ENCODE data around the gene LIPC.

Gene LIPC

DNA sequence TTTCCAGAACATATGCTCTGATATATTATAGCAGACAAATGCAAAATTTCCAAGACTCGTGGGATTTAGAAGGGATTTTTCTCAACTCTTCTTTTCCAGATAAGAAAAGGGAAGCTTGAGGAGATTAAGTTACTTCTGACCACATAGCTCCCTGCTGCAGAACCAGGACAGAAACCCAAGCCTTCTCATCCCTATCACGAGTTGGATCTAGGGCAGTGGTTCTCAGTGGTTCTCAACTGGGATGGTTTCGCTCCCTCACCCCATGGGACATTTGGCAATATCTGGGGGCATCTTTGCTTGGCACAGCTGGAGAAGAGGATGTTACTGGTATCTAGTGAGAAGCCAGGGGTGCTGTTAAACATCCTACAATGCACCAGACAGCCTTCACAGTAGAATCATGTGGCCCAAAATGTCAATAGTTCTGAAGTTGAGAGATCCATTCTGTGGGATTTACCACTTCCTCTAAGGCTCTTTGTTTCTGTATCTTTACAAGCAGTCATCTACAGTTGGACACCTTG lies 64.2 kb downstream of the LIPC start:
- DNase-seq (ENCODE audit: low spot score), result no peak

DNA sequence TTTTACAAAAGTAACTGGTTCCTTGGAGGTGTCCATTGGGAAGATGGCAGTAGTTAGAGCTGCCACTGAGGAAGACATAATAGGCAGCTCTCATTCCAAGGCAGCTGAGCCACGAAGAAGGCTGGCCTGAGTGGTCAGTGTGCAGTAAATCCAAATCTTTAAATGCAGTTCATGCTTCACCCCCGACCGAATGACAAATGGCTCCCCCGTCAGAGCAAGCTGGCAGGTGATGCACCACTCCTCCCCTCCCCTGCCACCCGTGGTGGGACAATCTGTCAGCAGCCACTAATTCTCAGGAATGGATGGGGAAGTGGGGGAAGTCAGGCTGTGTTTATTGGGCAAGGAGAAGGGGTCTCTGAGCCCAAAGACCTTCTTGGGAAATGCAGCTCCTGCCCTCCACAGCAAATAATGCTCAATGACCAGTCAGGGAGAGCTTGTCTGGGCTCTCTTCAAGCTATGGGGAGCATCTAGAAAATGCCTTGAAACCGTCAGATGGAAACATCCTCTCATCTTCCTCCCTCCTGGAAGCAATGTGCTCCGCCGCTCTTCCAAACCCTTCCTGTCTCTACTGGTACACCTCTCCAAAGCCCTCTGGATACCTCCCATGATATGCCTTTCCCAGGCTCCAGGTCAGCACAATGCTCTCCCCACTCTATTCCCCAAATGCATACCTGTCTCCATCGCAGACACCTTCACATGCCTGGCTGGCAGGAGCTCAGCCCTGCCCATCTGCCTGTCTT lies 65.4 kb downstream of the LIPC start:
- DNase-seq (ENCODE audit: low spot score), result no peak

DNA sequence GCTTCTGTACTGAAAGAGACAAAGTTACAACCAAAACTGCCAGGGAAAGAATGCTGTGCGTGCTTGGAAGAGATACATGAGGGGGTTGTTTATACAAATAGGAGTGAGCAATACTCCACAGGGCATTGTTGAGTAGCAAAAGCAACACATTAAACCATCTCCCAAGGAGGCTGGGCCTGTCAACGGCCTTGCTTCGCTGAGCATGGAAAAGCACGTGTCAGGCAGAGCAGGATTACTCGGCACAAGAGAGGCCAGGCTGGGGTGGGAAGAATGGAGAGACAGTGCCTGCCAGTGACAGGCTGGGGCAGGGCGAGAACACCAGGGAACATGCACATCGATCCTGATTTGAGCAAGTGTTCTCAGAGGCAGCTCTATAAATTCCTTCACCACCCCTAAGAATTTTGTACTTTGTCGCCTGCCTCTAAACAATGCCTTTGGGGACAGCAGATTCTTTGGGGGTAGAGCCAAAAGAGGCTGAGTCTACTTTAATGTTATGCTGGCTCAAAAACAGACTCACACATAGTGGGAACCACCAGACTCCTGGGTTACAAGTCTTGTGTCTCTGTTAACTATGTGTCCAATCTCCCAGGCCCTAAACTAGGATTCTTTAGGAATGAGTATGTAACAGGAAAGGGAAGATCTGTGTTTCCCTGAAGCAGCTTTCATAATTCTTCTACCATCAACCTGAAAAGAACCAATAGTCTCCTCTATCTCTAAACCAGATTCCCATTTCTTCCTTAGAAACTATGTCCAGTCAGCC lies 67.2 kb downstream of the LIPC start:
- no peak for DNase-seq (ENCODE audit: low spot score)

DNA sequence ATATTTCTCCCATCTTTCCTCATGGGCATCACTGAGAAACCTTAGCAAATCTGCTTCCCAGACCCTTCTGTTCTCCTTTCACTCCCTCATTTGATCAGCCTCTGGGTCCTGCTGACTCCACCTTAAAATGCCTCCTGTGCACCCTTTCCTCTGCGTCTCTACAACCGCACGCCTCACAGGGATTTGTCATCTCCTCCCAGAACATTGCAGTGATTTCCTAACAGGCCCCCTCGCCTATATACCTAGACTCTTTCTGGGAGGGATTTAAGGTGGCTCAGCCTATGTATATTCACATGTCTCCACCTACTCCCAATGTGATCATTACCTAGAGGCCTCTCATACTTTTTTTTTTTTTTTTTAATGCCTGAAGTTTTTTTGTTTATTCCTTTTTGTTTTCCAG lies 69.2 kb downstream of the LIPC start:
- DNase-seq (ENCODE audit: low spot score), result no peak

DNA sequence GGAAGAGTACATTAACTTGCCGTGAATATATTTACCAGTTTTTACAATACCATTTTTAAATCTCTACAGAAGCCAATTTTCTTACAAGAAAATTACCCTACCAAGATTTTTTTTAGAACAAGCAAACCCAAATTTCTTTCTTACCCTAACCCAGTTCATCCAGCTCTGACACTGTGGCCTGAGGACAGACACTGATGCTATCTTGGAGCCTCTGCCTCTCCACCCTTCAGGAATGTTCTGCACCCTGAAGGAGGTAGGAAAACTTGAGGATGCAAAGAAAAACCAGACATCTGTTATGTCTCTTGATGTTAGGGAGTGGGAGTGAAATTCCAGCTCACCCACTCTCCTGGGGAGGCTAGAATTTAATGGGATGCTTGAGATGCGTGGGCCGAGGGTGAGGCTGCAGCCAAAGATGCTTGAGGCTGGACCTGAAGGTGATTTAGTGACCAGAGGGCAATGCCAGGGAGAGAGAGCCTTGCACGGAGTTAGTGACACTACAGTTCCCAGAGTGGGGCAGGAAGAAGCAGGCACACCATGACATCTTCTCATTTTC lies 69.9 kb downstream of the LIPC start:
- no peak for DNase-seq (ENCODE audit: low spot score)

DNA sequence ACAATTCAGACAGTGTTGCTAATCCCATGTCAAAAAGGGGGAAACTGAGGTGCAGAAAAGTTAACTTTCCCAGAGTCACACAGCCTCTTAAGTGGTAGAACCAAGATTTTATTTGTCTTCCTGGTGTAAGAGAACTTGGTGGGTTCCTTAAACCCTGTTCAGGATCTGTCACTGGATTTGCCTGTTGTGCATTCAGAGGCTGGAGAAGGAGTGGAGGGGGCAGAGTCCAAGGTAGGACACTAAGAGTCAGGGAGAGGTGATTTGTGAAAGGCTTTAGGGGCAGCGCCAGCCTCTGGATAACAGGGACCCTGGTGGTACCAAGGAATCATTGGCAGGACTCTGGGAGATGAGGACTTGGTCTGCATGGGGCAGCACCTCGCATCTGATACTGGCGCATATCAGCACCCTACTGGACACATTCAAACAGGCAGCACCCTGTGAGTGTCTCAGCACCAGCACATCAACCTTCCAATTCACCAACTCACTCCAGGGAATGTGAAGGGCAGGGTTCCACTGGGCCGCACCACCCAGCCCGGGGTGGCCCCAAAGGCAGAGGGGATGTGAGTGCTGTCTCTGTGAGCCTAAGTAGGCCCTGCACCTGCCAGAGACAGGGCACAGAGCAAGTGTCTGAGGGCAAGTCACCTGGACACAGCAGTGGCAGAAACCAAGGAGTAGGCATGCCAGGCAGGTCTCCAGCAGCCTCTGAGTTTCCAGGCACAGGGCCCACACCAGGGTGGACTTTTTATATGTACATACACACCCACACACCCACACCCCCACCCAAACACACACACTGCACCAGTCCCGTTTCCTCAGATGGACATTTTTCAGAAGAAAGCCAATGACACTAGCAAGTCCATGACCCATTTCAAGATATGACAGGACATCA lies 71.6 kb downstream of the LIPC start:
- no peak for DNase-seq (ENCODE audit: low spot score)

DNA sequence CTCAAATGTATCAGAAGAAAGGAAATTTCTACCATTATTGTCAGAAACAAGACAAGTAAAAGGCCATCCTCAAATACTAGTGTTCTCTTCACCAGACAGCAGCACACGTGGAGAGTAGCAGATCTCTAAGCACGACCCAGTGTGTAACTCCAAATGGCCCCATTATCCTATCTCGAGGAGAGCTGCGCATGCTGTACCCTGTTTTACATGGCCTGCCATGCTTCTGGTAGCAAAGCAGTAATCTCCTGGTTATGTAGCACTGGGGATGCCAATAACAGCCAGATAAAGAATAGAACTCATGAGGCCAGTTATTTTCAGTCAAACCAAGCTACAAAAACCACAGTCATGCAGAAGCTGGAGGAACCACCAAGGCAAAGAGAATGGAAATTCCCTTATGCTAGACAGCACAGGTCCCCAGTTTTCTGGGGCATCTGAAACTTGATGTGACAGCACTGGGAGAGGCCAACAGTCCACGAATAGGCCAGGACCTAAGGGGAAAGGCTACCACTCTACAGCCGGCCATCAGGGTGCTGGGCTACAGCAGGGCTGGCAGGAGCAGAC lies 73.0 kb downstream of the LIPC start:
- no peak for DNase-seq (ENCODE audit: low spot score)

DNA sequence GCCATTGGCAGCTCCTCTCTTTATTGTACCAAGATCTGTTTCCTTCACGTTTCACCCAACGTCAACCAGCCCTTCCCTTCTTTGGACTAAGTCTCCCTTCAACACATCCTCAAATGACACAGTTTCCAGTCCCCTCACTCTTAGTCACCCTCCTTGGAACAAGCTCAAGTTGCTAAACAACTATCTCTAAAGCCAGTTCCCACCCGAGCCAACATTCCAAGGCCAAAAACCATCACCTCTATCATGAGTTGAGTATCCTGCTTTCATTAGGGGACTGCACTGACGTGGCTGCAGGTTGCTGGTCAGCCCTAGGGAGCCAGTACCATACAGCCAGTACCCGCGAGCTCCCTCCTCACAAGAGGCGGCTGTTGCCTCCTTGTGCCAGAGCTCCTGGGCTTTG lies 73.8 kb downstream of the LIPC start:
- no peak for DNase-seq (ENCODE audit: low spot score)

DNA sequence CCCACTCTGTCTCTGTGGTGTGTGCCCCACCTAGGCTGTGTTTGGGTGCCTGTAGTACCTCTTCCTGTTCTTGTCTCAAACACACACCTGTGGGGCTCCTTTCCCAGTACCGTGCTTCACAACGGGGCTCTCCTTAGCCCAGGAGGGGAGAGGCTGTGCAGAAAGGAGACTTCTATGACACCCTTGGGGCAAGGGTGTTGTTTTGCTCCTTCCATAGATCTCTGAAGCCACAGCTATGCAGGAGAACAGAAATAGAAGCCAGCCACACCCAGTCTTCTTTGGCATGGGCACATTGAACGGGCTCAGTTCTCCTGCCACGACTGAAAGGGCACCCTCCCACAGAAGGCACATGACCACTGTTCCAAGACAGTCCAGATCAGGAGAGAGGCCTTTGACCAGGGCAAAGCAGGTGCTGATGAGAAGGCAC lies 74.3 kb downstream of the LIPC start:
- DNase-seq (ENCODE audit: low spot score), result no peak

DNA sequence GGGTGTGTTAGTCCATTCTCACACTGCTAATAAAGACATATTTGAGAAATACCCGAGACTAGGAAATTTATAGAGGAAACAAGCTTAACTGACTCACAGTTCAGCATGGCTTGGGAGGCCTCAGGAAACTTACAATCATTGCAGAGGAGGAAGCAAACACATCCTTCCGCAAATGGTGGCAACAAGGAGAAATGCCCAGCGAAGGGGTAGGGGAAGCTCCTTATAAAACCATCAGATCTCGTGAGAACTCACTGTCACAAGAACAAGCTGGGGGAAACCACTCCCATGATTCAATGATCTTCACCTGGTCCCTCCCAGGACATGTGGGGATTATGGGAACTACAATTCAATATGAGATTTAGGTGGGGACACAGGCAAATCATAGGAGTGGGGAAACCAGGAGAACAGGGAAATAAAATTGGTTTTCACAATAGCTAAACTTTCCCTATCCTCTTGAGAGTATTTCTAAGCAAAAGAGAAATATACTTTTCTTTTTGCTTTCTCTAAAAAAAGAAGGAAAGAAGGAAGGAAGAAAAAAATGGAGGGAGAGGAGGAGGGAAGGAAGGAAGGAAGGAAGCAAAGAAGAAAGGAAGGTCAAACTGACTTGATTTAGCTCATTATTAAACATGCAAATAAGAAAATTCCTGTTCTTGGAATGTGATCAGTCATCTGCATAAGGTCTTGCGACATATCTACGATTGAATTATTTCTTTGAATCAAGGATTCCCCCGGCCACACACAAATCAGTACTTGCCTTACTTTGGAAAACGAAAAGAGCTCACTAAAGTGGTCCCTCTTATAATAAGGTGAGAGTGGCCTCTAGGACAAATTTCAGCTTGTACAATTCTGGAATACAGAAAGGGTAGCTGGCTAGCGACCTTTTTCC lies 75.2 kb downstream of the LIPC start:
- DNase-seq (ENCODE audit: low spot score), result no peak

DNA sequence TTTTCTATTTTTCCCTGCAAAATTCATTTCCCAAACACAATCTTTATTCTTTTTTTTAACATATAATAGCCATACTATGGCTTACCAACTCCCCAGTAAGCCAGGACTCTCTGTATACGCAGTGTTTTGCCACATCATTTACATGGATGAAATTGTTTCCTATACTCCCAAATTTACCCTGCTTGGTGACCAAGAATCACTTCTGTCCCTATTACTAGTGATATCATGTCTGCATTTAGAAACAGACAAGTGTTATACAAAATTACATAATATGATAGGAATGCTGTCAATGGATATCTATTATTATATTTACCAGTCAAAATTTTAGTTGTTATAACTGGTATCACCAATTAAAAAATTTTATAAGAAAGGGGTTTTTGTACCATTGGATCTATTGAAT lies 77.8 kb downstream of the LIPC start:
- no peak for DNase-seq (ENCODE audit: low spot score)

DNA sequence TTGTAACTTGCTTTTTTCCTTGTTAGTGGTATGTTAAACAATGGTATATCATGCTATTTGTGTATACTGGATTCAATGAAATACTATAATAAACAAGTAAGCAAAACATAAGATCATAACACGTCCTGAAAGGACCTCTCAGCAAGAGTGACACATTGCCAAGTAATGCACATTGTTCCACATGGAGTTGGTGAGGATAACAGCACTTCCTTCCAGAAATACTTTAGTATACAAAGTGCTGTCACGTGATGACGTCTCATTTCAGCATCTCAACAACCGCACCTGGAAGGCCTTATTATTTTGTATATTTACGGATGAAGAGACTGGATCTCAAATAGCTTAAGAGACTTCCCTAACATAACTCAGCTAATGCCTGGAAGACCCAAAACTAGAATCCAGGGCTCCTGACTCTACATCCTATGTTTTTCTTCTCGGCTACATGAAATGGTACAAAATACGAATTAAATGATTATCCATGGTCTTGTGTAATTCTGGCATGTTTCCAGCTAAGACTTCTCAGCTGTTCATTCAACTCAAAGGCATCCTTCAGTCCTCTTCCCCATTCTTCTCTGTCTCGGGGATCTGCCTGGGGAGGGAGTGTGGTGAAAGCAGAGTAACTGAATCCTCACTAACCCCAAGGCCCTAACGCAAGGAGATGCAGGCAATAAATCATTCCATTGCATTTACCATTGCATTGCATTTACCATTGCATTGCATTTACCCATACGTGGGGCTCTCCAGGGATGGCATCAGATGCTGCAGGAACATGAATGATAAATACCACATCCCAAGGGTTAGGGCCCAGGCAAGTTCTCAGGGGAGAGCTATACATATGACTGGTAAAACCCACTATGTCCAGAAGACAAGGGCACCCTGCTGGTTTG lies 79.2 kb downstream of the LIPC start:
- no peak for DNase-seq (ENCODE audit: low spot score)

DNA sequence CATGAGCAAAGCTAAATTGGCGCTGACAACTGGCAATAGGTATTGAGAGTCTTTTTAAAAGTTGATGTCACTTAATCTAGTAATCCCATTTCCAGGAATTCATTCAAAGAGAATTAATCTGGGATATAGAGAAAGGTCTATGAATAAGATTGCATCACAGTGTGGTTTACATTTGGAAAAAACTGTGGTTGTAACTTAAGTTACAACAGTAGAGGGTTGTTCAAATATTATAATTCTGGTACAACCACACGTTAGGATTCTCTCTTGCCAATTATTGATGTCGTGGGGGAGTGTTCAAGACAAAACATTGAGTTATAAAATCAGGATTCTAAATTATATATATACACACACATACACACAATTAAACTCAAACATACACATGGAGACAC lies 79.8 kb downstream of the LIPC start:
- DNase-seq (ENCODE audit: low spot score), result no peak

DNA sequence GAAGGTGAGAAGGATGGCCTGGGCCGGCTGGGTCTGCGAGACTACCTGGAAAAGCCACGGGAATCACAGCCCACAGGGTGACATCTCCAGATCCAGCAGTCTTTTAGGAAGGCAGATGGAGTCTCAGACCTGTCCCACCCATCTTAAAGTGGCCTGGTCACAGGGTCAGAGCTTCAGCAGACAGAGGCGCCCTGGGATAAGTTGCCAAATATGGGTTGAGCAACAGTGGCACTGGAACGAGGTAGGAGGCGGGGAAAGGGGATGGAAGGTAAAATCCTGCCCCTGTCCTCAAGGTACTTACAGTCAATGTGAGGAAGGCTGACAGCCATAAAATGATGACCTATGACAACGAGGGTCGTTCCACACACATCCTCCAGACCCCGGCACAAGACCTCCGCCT lies 80.7 kb downstream of the LIPC start:
- no peak for DNase-seq (ENCODE audit: low spot score)

DNA sequence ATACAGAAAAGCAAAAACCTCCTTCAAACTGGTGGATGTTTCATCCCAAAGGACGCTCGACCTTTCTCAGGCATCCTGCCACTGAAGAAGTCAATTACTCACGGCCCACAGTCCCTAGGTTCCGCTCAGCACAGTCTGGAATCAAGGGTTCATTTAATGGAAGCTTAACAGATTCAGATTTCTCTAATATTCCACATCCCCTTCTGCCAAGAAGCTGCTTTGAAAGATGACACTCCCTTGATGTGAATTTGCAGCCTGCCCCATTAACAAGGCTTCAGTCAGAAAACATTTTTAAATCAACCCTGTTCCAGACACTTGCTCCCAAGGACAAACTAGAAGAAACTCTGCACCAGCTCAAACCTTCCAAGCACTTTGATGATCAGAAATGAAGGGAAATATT lies 81.2 kb downstream of the LIPC start:
- DNase-seq (ENCODE audit: low spot score), result no peak

DNA sequence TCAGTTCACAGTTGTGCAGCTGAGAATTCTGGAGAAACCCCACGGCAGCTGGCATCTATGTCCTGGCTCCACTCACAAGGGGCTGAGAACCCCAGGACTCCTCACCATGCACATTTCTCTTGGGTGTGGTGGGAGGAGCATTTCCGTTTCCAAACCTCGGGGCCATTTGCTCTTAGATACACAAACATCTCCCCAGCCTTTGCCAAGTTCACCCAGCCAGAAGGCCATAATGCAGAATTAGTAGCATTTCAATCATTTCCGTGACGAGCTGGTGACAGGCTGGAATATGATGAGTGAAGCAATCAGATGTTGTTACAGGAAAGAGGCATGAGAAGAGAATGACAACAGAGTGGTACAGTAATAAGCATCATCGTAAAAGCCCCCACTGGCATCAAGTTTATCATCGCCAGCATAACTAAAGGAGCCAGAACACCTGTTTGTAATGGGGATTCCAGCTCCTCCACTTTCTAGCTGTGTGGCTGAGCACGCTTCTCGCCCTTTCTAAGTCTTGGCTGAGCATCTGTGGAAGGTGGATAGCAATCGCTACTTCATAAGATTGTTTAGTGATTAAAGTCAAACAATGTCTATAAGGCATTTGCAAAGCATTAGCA lies 82.0 kb downstream of the LIPC start:
- DNase-seq (ENCODE audit: low spot score), result no peak

DNA sequence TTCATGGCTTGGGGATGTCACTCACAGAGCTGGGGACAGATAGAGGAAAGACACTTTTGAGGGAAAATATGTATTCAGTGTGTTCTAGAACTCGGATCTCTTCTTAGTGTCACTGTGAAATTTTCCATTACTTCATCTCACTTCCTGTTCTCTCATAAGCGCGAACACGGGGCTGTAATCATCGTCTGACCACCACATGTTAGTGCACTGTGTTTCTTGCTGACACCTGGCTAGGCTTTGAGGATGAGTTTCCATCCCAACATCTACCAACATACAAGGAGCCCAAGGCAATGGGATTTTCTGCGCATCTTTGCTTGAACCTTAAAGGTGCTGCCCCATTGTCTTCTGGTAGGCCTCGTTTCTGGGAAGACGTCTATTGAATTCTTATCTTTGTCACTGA lies 84.0 kb downstream of the LIPC start:
- no peak for DNase-seq (ENCODE audit: low spot score)

DNA sequence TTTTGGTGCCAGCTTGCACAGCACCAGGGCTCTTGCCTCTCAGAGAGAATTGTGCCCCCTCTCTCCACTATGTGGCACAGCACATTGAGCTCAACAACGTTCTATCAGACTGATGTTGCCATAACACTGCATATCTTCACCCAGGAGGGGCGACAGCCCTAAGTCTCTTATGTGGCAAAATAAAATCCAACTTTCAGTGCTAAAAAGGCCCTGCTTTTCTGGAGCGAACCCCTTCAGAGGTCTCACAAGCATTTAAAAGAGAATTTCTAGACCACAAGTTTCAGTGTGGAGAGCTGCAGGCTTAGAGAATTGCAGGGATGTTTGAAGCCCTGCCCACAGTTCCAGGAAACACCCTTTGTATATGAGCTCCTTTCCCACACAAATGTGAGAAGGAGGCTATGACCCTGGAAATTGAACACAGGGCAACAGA lies 85.5 kb downstream of the LIPC start:
- DNase-seq (ENCODE audit: low spot score), result no peak

Measured in globus pallidus (tissue), 1 donor.